ENCODE results near the gene COA4.
"Not testable (repeated sequence)": the region's sequence is repeated elsewhere in the genome, so short reads cannot be mapped to it uniquely, and the experiment has no call there.

Gene COA4
- long read RNA-seq, donor 1, transcript COA4-201 (2 exons, 960 nt), result major isoform, 64 of 69 reads
- long read RNA-seq, donor 1, partial matches to known transcripts, result 0 of 69 reads
- long read RNA-seq, donor 1, other reads (novel, unspliced or antisense), result 0 of 69 reads
- long read RNA-seq, donor 2, transcript COA4-201 (2 exons, 960 nt), result major isoform, 49 of 49 reads
- long read RNA-seq, donor 2, partial matches to known transcripts, result 0 of 49 reads
- long read RNA-seq, donor 2, other reads (novel, unspliced or antisense), result 0 of 49 reads
- long read RNA-seq, donor 3, transcript COA4-201 (2 exons, 960 nt), result major isoform, 25 of 25 reads
- long read RNA-seq, donor 3, partial matches to known transcripts, result 0 of 25 reads
- long read RNA-seq, donor 3, other reads (novel, unspliced or antisense), result 0 of 25 reads
- long read RNA-seq, donor 4, transcript COA4-201 (2 exons, 960 nt), result major isoform, 31 of 55 reads
- long read RNA-seq, donor 4, partial matches to known transcripts, result 16 of 55 reads
- long read RNA-seq, donor 4, other reads (novel, unspliced or antisense), result 8 of 55 reads
- long read RNA-seq, donor 5, transcript COA4-201 (2 exons, 960 nt), result major isoform, 48 of 51 reads
- long read RNA-seq, donor 5, partial matches to known transcripts, result 0 of 51 reads
- long read RNA-seq, donor 5, other reads (novel, unspliced or antisense), result 0 of 51 reads
- long read RNA-seq, donor 6, transcript COA4-201 (2 exons, 960 nt), result major isoform, 47 of 58 reads
- long read RNA-seq, donor 6, partial matches to known transcripts, result 7 of 58 reads
- long read RNA-seq, donor 6, other reads (novel, unspliced or antisense), result 0 of 58 reads
- long read RNA-seq, donor 7, transcript COA4-201 (2 exons, 960 nt), result major isoform, 63 of 76 reads
- long read RNA-seq, donor 7, transcript COA4-206 (2 exons, 922 nt), result minor isoform, 7 of 76 reads
- long read RNA-seq, donor 7, partial matches to known transcripts, result 6 of 76 reads
- long read RNA-seq, donor 7, other reads (novel, unspliced or antisense), result 0 of 76 reads
- long read RNA-seq, donor 8, transcript COA4-201 (2 exons, 960 nt), result major isoform, 43 of 43 reads
- long read RNA-seq, donor 8, partial matches to known transcripts, result 0 of 43 reads
- long read RNA-seq, donor 8, other reads (novel, unspliced or antisense), result 0 of 43 reads

DNA sequence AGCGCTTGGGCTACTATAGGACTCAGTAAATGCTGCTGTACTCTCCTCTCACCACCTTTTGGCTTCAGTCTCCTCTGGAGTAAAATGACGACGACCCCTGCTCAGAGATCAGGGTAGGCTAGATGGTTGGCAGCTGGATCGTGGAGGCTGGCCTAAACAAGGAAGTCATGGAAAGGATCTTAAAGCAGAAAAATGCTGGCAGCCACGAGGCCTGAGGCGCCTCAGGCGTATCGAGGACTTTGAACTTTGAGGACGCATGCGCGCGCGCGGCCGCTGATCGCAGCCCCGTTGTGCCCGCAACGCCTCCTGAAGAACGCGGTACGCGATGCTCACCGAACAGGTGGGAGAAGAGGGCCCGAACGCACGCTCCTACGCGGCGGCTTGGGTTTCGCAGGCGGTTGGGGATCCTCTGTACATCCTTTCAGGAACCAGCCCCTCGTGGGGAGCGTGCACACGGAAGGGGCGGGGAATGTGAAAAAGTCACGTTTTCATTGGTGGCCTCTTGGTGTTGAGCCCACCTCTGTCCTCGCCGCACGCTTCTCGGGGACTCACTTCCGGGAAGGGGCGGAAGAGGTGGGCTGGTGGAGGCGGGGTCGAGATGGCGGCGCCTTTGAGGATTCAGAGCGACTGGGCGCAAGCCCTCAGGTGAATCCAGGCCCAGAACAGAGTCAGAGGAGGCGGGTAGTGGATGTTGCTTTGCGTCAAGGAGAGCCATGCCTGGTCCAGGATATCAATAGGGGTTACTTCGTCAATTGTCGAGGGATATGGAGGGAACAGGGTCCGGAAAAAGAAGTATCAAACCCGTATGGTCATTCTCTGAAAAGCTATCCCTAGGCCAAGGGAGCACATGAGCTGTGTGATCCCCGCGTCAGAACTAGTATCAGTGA, at the start of gene COA4, which contains the start of gene PAAF1:
Gene COA4 (minus strand): TSS at position 423 of the 887 bp plus-strand sequence. CDS start 3,468 bp downstream, outside the sequence.
Gene PAAF1 (plus strand): TSS at position 576 of the 887 bp plus-strand sequence. CDS start 23 bp downstream, at position 599.
- DNase-seq, result peak; percentile 95

DNA sequence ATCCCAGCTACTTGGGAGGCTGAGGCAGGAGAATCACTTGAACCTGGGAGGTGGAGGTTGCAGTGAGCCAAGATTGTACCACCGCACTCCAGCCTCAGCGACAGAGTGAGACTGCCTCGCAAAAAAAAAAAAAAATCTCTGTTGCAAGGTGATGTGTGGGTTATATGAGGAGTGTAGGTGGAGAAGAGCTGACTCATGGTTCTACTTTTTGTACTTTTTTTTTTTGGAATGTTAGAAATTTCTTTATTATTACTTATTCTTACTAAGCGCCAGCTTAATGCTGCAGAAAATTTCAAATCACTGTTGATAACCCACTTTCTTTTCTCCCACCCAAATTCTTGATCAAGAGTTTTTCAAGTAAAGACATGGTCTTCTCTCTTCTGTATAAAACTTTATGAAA, 44.5 kb upstream of the COA4 start:
- DNase-seq, result no peak

DNA sequence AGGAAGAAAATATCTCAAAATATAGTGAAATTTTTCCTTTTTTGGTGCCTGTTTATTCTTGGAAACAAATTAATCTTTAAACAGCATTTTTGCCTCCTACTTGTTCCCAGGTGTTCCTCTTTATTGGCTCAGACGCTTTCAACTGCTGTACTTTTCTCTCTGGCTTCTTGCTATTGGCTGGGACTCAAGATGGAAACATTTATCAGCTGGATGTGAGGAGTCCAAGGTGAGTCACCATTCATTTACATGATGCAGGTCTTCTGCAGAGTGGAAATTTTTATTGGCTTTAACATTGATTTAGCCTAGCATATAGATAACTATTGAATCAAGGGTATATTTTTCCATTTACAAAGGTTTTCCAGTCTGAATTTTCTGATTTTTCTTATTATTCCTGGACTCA, 39.8 kb upstream of the COA4 start:
- DNase-seq, result no peak

DNA sequence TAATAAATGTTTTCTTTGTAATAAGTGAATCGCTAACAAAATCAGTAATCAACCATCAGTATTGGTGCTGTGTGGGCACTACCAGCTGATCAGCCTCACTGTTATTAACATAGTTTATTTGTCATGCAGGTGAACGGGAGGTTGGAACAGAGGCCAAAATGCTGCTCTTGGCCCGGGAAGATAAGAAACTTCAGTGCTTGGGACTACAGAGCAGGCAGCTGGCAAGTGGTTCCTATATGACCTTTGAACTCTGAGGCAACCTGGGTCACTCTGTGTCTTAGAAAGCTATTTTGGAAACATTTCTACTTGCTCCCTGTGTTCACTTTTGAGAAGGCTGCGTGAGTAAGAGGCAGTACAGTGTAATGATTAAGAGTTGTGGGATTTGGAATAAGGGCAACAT, 37.6 kb upstream of the COA4 start:
- no peak for DNase-seq

DNA sequence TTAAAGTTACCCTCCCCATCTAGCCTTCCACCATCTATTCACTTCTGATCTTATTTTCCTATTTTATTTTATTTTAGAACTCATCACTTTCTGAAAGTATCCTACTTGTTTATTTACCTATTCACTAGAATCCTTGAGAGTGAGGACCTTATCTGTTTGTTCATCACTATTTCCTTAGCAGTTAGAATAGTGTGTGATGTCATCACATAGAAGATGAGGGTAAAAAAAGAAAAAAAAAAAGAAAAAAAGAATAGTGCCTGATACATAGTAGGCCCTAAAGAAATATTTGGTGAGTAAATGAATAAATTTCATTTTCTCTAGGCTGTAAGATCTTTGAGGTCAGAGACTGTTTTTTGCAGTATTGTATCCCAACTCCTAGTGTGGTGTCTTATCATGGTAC, 36.8 kb upstream of the COA4 start:
- DNase-seq, result no peak

DNA sequence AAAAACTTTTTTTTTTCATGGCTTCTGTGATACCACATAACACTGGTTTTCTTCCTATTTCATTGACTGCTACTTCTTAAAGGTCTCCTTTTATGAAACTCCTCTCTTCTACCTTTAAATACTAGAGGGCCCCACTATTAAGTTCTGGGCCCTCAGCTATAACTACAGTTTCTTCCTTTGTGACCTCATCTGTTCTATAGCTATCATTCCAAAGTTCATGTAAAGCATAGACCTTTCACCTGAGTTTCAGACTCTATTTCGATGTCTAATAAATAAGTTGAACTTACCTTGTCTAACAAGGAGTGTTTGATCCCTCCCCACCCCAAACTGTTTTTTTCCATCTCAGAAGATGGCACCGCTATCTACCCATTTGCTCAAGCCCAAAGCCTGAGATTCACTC, 35.4 kb upstream of the COA4 start:
- no peak for DNase-seq

DNA sequence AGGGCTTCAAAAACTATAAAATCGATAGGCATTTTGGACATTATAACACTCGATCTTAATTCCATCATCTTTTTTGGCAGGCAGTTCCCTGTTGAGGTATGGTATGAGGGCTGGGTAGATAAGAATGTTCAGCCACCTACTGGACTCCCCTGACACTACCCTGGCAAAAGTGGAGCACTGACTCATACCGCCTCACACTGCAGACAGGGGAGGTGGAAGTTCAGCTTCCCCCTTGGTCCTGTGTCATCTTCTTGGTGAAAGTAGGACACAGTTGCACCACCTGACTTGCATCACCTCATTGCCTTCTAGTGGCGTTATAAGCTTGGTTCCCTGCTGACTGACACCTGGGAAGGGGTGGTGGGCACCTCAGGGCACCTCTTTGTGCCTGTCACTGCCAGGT, 30.5 kb upstream of the COA4 start:
- DNase-seq, result no peak

DNA sequence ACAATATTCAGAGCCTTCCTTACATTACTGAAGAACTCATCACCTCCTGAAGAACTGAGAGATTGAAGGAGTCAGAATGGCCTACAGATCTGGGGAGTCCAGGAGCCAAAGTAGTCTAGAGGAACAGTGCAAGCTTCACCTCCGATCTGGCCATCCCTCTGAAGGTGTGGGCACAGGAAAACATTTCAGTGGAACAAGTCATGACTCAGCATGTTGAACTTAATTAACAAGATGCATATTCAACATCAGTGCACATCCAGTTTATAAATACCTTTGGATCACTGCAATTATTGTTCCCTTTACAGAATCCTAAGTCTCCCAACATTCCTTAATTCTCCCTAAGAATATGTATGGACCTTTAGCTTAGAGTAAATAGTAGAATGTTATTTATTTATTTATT, 25.7 kb upstream of the COA4 start:
- no peak for DNase-seq

DNA sequence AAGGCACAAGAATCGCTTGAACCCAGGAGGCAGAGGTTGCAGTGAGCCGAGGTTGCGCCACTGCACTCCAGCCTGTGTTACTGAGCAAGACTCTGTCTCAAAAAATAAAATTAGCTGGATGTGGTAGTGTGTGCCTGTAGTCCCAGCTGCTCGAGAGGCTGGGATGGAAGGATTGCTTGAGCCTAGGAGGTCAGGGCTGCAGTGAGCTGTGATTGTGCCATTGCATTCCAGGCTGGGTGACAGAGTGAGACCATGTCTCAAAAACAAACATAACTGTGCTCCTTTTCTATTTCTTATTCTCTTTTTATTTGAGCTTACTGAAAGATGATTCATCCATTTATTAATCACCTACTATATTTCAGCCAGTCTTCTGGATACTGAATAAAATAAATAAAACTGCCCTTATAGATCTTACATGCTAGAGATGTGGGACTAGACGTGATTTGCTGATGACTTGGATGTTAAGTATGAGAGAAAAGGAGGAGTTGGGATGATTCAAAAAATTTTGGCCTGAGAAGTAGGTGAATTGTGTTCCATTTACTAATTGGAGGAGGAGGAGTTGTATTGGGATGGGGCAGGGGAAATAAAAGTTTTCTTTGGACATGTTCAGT, 18.2 kb upstream of the COA4 start:
- DNase-seq, result no peak

DNA sequence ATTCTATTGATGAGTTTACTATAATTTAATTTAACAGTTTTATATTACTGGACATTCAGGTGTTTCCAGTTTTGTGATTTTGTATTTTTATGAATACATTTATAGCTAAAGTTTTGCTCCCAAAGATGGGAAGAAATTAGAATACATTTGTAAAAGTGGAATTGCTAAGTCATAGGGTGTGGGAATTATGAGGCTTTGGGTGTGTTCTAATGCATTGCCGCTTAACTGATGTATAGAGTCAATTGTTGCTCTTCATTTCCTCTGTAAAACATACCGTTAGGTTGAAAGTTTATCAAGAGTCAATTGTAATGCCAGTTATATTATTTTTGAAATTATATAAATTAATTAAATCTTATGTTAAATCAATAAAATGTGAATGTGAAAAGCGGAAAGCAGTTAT, 16.4 kb upstream of the COA4 start:
- no peak for DNase-seq

DNA sequence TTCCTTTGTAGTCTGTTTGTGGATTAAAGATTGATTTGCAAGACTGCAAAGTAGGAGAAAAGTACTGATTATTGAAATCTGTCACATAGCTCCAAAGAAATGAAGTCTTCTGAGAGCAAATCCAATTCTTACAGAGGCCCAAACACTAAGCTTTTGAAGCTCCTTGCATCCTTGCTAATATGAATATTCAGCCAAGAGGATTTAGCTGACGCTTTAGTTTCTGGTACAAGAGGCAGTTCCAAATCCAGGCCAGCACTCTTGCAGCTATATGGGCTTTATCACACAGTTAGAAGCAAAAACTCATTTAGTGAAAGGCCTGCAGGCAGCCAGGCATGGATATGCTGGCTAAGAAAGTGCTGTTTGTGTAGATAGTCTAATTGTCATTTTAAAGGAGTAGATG, 12.9 kb upstream of the COA4 start:
- no peak for DNase-seq

DNA sequence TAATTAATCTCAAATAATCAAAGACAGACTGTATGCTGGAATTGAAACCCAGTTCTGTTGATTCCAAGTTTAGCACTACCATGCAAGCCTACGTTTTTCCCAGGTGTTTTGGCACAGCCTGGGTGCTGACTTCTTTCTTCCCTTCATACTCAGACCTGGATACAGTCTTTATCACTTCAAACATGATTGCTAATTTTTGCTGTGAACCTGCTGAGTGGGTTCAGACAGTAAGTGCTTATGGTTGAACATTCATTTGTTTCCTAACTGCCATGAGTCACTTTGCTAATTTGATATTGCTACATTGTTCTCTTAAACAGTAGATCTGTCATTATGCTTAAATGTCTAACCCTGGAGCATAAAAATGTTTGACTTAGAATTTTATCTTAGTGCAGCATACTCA, 12.4 kb upstream of the COA4 start:
- no peak for DNase-seq

DNA sequence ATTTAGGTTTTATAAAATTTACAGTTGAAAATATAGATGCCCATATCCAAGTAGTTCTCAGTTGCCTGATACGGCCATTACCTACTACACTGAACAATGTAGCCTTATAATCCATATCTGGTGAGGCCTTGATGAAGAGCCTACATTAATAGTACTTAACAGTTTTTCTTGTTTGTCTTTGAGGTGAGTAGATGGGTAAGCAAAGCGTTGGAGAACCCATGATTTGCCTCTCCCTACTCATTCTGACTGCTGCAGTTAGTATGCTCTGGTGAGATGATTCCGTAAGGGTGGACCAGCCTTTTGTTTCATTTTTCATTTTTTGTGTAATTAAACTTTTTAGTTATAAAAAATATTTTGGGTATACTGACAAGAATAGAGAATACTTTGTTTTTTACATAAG, 11.6 kb upstream of the COA4 start:
- no peak for DNase-seq

DNA sequence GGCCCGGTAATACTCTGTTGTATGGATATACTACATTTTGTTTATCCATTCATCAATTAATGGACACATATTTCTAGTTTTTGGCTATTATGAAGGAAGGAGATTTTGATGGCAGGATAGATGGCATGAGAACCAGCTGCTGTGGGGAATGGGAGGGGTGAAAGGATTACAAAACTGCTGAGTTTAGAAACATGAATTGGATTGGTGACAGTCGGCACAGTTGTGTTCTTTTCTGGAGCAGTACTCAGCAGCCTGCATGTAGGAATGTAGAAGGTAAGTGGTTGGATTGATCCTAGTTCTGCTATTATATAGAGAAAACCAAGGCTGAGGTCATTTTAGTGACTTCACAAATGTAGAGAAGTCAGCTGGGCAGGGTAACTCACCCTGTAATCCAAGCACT, 7.2 kb upstream of the COA4 start:
- no peak for DNase-seq

DNA sequence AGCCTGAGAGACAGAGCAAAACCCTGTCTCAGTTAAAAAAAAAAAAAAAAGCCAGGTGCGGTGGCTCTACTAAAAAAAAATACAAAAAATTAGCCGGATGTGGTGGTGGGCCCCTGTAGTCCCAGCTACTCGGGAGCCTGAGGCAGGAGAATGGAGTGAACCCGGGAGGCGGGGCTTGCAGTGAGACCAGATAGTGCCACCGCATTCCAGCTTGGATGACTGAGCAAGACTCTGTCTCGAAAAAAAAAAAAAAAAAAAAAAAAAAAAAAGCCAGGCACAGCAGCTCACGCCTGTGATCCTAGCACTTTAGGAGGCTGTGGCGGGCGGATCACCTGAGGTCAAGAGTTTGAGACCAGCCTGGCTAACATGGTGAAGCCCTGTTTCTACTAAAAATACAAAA, 3.8 kb upstream of the COA4 start:
- DNase-seq, result not testable (repeated sequence)

DNA sequence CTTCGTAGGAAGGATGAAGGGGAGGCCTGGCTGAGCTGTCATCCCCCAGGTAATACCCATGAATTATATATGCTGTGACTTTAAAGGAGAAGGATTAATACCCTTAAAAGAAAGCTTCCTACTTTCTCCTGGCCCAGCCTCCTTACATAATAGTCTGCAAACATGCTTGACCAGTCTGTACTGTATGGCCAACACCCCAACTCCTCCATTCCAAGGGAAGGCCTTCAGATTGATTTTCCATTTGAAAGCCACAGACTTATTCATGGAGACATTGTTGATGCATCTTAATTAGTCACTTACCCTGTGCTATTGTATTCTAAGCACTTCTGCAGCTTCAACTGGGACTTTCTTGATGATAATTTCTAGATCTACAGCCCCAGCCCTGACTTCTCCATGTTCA, 2.1 kb upstream of the COA4 start:
- no peak for DNase-seq

DNA sequence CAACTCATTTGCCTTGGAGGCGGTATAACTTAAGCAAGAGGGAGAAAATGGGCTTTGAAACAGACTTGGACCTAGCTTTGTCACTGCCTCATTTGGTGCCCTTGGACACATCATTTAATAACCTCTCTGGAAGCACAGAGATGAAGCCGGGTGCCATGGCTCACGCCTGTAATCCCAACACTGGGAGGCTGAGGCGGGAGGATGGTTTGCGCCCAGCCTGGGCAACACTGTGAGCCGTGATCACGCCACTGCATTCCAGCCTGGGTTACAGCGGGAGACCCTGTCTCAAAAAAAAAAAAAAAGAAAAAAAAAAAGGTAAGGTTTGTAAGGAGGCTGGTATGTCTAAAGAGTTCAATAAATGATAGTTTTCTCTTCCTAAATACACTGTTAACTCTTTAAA, 806 bp downstream of the COA4 start:
- peak; percentile 18 for DNase-seq

DNA sequence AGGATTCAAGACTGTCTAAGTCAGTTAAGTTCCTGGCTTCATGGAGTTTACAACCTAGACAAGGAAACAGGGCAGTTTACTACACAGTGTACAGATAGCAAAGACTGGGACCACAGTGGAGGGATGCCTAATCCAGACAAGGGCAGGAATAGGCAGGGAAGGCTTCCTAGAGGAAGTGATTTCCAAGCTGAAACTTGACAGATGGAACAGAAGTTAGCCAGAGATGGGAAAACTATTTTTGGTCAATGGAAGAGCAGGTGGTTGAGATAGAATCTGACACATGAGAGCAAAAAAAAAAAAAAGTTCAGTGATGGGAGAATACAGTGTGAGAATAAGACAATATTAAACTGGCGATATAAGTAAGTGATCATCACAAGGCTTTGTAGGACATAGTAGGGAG, 1.3 kb downstream of the COA4 start:
- no peak for DNase-seq

DNA sequence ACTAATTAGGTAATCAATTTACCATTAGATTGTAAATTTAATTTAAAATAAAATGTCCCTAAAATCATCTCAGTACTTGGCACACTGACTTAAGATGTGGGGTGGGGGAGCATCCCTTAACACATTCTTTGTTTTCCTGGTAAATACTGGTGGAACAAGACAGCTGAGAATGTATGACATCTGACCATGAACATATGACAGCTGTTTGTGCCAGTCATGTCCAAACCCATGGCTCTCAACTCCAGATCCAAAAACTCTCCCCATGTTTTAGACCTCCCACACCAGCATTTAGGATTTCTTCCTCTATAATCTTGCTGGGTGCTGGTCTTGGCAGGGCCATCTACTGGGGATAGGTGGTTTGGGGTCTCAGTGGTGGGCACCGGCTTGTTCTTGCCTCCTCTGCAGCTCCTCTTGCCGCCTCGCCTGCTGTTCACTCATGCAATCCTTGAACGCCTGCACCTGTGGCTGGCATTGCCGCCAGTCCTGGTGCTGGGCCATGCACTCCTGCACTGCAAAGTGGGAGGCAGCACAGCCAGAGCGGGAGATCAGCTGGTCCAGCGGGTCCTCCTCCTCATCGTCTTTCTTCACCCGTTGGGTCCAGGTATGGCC, 3.8 kb downstream of the COA4 start:
- no peak for DNase-seq

DNA sequence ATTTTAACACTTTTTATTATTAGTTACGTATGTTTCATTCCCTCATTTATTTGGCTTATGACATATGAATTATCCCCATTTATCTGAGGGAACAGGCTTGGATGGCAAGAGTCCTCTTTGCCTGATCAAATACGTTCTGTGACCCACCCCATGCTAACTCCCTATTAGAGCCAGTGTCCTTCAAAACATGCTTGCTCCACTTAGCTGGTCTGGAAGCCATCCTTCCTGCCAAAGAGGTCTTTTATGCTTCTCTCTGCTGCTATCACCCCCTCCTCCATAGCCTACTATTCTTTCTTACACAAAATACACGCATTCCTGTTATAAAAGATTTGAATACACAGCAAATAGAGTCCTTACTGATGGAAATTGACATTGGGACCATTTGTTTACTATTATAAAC, 6.4 kb downstream of the COA4 start:
- no peak for DNase-seq

Measured in right kidney (tissue), 9 donors.